GM06990 (cell line): ENCODE data around the gene PIP5K1B.

Experiments used
- DNase-seq: peaks from one replicate; pipeline ENCODE4 v3.0.0-alpha.2; 2011; ENCODE audit not compliant: insufficient read length; ENCODE audit errors: extremely low read depth
- H3K27me3 ChIP-seq: replicated peaks from 2 replicates; pipeline ENCODE4 v1.6.0; 2011; ENCODE audit warnings: low read length; ENCODE audit not compliant: control insufficient read depth, insufficient read depth
- H3K36me3 ChIP-seq: 2 replicates; pipeline ENCODE4 v1.5.1; 2011; ENCODE audit warnings: low read length; ENCODE audit not compliant: control insufficient read depth, insufficient read depth
- H3K4me3 ChIP-seq: replicated peaks from 2 replicates; pipeline ENCODE4 v1.5.1; 2011; ENCODE audit warnings: low read depth, mild to moderate bottlenecking, control low read depth, low read length
- TF ChIP-seq, protein P1 (sequence below): IDR thresholded peaks from 2 replicates; pipeline ENCODE4 v1.5.1; 2011; ENCODE audit warnings: low read length, control low read depth, mild to moderate bottlenecking, inconsistent platforms; ENCODE audit not compliant: insufficient read depth, poor library complexity, severe bottlenecking

Gene PIP5K1B

DNA sequence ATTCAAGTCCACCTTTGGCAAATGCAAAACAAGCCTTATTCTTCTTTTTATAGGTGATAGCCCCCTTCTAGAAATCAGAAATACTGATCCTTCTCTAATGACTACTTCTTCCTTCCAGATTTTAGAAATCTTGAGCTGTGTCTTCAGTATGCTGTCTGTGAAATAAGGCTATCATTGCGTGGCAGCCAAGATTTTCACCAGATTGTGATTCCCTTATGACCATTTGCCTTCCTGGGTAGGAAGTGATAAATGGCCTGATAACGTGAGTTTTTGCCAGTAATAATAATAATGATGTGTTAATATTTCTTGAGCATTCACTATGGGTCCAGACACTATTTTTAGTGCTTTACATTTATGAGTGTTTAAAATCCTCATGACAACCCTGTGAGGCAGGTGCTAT lies 80.9 kb downstream of the PIP5K1B start:
- no peak overlapping the region for H3K4me3 ChIP-seq
- DNase-seq: no peak
- TF ChIP-seq, protein P1, sequence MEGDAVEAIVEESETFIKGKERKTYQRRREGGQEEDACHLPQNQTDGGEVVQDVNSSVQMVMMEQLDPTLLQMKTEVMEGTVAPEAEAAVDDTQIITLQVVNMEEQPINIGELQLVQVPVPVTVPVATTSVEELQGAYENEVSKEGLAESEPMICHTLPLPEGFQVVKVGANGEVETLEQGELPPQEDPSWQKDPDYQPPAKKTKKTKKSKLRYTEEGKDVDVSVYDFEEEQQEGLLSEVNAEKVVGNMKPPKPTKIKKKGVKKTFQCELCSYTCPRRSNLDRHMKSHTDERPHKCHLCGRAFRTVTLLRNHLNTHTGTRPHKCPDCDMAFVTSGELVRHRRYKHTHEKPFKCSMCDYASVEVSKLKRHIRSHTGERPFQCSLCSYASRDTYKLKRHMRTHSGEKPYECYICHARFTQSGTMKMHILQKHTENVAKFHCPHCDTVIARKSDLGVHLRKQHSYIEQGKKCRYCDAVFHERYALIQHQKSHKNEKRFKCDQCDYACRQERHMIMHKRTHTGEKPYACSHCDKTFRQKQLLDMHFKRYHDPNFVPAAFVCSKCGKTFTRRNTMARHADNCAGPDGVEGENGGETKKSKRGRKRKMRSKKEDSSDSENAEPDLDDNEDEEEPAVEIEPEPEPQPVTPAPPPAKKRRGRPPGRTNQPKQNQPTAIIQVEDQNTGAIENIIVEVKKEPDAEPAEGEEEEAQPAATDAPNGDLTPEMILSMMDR: no peak
- H3K36me3 ChIP-seq: peaks cover 3% of the 10 kb centered on the region; the same call in 1 of the 2 replicates
- H3K27me3 ChIP-seq: no peaks in the 10 kb centered on the region

DNA sequence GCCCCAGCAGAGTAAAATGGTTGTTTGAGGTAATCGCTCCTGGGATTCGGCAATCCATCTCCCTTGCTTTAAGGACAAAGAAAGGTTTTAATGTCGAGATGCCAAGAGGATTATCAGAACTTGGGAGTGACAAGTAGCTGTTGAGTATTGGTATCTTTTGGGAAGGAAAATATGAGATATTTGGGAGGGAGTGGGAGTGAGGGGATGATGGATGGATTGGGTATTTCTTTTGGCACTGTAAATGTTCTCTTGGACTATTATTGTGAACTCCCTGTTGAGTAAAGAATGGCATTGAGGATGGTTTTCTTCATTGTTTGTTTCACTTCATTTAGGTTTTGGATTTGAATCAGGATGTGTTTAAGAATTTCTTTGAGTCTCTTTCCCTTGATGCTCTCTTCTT lies 86.1 kb downstream of the PIP5K1B start:
- Histone ChIP-seq H3K36me3 (peaks cover 3% of the 10 kb centered on the region; the same call in 1 of the 2 replicates), H3K4me3 (no peak overlapping the region), H3K27me3 (no peaks in the 10 kb centered on the region)
- DNase-seq: no peak
- TF ChIP-seq, protein P1: no peak

DNA sequence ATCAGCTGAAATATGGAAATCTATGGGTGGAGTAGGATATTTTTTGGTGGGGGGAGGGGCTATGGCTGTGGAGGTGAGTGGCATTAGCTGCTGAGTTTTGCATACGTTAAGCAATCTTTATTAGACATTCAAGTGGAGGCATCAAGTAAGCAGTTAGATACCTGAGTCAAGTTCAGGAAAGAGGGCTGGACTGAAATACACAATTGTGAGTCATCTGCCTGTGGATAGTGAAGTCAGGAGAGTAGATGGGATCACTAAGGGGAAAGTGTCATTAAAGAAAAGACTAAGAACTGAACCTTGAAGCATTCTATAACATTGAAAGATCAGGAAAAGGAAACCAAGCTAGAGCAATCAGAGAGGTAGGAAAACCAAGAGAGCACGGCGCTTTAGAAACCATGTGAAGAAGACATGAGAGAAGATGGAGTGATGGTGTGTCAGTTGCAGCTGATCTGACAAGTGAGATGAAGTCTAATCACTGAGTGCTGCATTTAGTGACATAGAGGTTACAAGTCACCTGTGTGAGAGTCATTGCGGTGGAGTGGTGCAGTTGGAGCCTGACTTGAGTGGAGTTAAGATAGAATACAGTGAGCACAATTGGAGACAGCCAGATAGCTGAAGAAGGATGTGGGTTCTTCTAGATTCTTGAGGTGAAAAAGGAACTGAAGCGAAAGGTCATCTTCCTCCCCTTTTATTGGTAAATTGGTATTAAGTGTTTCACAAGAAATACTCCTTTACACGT lies 88.7 kb downstream of the PIP5K1B start:
- H3K27me3 ChIP-seq: no peaks in the 10 kb centered on the region
- H3K4me3 ChIP-seq: no peak overlapping the region
- no peak for DNase-seq
- H3K36me3 ChIP-seq: no peaks in the 10 kb centered on the region
- TF ChIP-seq, protein P1: no peak

DNA sequence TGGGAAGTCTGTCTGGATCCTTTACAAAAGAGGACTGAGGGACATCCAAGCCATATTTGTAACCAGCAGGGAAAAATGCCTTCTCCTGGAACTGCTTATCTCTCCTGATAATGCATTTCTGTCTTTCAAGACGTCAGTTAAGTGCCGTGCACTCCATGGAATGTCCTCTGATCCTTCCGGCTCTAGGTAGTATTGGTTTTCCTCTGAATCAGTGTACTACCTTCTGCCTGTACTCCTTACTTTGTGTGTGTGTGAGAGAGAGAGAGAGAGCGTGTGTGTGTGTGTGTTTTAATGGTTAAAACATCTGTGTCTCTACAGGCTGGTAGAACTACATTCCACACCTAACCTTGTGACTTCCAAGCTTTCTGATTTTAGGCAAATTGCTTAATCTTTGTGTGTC lies 89.9 kb downstream of the PIP5K1B start:
- Histone ChIP-seq H3K36me3 (no peaks in the 10 kb centered on the region), H3K27me3 (no peaks in the 10 kb centered on the region), H3K4me3 (no peak overlapping the region)
- TF ChIP-seq, protein P1: no peak
- no peak for DNase-seq

DNA sequence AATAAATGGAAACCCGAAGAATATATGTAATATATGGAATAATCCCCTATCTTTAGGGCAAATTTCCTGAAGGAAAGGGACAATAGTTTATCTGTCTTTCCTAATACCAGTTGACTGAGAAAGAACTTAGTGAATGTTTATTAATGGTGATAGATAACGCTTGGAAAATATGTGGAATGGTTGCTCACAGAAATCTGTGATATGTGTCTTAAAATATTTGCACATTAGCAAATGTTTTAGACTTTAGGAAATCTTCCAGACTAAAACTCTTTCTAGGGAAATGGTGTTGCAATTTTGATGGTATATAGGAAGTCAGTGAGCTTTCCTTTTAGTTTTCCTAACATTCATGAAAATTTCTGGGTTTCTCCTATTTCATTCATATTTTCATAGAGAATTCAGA lies 90.4 kb downstream of the PIP5K1B start:
- Histone ChIP-seq H3K4me3 (no peak overlapping the region), H3K27me3 (no peaks in the 10 kb centered on the region), H3K36me3 (no peaks in the 10 kb centered on the region; the same call in 1 of the 2 replicates)
- TF ChIP-seq, protein P1: no peak
- DNase-seq: no peak
